Natural killer cell (primary cell): ENCODE results near the gene LCE4A. TPM values are rescaled to one million over a fixed set of nuclear protein-coding genes. Genes with fewer than 3 reads are reported as not detected.
"Not testable (repeated sequence)": the region's sequence is repeated elsewhere in the genome, so short reads cannot be mapped to it uniquely, and the experiment has no call there.

Source experiments
- ATAC-seq, 3 donors: fragments of 150-1000 bp in 2 of 3; fragments of 200-7000 bp in 1 of 3; cut with Tn5 transposase; 1 replicate in 1 of 3; 2 replicates in 2 of 3; pipeline ENCODE4 v1.10.0; 2021; ENCODE audit warnings: mild to moderate bottlenecking in 2 of 3, moderate library complexity in 2 of 3
- DNase-seq, 2 donors: peaks; one replicate each; pipeline versions ENCODE4 v3.0.0 to v3.0.0-alpha.2; 2013 to 2021; ENCODE audit warnings: mixed read lengths in 1 of 2
- H3K27ac ChIP-seq: one replicate; pipeline ENCODE4 v1.5.1; 2013; ENCODE audit warnings: mild to moderate bottlenecking, low read length
- H3K27me3 ChIP-seq: one replicate; pipeline ENCODE4 v1.6.1; 2013; ENCODE audit warnings: low read length; ENCODE audit not compliant: control insufficient read depth, insufficient read depth
- H3K36me3 ChIP-seq: one replicate; pipeline ENCODE4 v1.6.1; 2013; ENCODE audit warnings: low read length; ENCODE audit not compliant: control insufficient read depth, insufficient read depth
- H3K4me1 ChIP-seq: one replicate; pipeline ENCODE4 v1.6.1; 2013; ENCODE audit warnings: low read length; ENCODE audit not compliant: control insufficient read depth, insufficient read depth
- H3K4me3 ChIP-seq: one replicate; pipeline ENCODE4 v1.5.1; 2013; ENCODE audit warnings: low read length
- H3K9me3 ChIP-seq: one replicate; pipeline ENCODE4 v1.6.1; 2013; ENCODE audit warnings: low read length; ENCODE audit not compliant: control insufficient read depth, insufficient read depth
- H3K27ac Mint-ChIP-seq, 2 donors: one replicate each; pipeline ENCODE4 v1.8.0; 2022; ENCODE audit warnings: mild to moderate bottlenecking in 2 of 2, mixed read lengths in 2 of 2, moderate library complexity in 1 of 2
- H3K27me3 Mint-ChIP-seq, 2 donors: one replicate each; pipeline ENCODE4 v1.8.0; 2022; ENCODE audit warnings: low read depth in 2 of 2, mixed read lengths in 2 of 2
- H3K36me3 Mint-ChIP-seq: one replicate; pipeline ENCODE4 v1.8.0; 2022; ENCODE audit warnings: mixed read lengths
- H3K4me1 Mint-ChIP-seq, 2 donors: one replicate each; pipeline ENCODE4 v1.8.0; 2022; ENCODE audit warnings: mixed read lengths in 2 of 2
- H3K4me3 Mint-ChIP-seq: one replicate; pipeline ENCODE4 v1.8.0; 2022; ENCODE audit warnings: mild to moderate bottlenecking, moderate library complexity, mixed read lengths
- H3K9me3 Mint-ChIP-seq, 2 donors: one replicate each; pipeline ENCODE4 v1.8.0; 2022; ENCODE audit warnings: mixed read lengths in 2 of 2
- WGBS: methylation state at CpG from one replicate; pipeline ENCODE4 v1.1.7; 2013; ENCODE audit warnings: missing lambda C conversion rate; ENCODE audit not compliant: insufficient coverage; 5-methylcytosine and 5-hydroxymethylcytosine counted together
- intact Hi-C: fragments of 100-400 bp; cut with micrococcal nuclease; formaldehyde crosslinking; loops from one replicate; pipeline ENCODE4 v1.14.2; 2022
- total RNA-seq, 4 donors: library from RNA; stranded (reverse); fragments of 120-200 nt in 1 of 4; gene quantifications; one replicate each; pipeline versions ENCODE4 v1.2.3 to v1.2.4, GENCODE V29; 2013 to 2022
- TF ChIP-seq, protein P1 (sequence below): fragments of 200-600 bp; IDR thresholded peaks from one replicate; pipeline ENCODE4 v1.8.0; 2022; ENCODE audit warnings: antibody characterized with exemption

LCE4A gene, protein sequence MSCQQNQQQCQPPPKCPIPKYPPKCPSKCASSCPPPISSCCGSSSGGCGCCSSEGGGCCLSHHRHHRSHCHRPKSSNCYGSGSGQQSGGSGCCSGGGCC
- not detected for total RNA-seq
- total RNA-seq (2013), result not detected

DNA sequence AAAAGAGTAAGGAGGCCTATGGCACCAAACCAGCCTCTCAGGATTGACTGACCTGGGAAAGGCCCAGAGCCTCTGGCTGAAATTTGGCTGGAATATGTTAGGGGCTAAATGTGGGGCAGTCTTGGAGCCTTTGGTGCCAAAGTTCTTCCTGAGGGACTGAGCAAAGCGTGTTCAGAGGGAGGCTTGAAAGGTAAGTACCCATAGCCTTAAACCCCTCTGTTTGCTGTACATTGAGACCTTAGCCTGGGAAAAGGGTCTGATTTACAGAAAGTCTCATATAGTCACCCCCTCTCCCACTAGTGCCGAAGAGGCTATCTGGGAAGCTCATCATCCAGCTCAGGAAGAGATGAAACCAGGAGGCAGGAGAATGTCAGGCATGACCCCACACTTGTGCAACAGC, at the start of gene LCE4A:
Gene LCE4A (plus strand): TSS at position 301 of the 400 bp plus-strand sequence. CDS start 916 bp downstream, outside the sequence.
- H3K27me3 Mint-ChIP-seq, result peaks cover 15 to 54% of the 10 kb centered on the region in 2 donors
- 84% methylated on average over 2 of the region's 2 CpGs for whole genome bisulfite sequencing

DNA sequence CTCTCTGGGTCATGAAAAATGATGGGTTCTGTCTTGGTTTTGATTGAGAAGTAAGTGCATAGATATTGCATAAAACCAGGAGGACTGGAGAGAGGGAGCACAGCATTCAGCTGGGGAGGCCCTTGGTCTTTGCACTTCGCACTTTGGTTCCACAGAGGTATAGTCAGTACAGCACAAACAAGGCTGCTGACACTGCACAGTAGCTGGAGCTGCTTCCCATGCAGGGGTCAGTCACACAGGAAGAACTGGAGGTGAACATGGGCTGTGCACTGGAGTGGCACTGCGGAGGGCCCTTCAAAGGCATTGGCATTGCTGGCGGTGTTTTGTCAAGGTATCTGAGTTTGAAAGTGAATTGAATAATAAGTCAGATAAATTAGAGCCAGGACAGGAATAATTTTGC, 49.3 kb upstream of the LCE4A start:
- TF ChIP-seq, protein P1, sequence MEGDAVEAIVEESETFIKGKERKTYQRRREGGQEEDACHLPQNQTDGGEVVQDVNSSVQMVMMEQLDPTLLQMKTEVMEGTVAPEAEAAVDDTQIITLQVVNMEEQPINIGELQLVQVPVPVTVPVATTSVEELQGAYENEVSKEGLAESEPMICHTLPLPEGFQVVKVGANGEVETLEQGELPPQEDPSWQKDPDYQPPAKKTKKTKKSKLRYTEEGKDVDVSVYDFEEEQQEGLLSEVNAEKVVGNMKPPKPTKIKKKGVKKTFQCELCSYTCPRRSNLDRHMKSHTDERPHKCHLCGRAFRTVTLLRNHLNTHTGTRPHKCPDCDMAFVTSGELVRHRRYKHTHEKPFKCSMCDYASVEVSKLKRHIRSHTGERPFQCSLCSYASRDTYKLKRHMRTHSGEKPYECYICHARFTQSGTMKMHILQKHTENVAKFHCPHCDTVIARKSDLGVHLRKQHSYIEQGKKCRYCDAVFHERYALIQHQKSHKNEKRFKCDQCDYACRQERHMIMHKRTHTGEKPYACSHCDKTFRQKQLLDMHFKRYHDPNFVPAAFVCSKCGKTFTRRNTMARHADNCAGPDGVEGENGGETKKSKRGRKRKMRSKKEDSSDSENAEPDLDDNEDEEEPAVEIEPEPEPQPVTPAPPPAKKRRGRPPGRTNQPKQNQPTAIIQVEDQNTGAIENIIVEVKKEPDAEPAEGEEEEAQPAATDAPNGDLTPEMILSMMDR, result no peak
- H3K36me3 Mint-ChIP-seq, result no peaks in the 10 kb centered on the region
- Histone ChIP-seq H3K9me3 (no peaks in the 10 kb centered on the region), H3K4me1 (no peaks in the 10 kb centered on the region), H3K27ac (no peak overlapping the region), H3K27me3 (no peaks in the 10 kb centered on the region), H3K36me3 (no peaks in the 10 kb centered on the region), H3K4me3 (no peak overlapping the region)
- no peak for DNase-seq
- peaks cover 10 to 37% of the 10 kb centered on the region in 2 donors for H3K27me3 Mint-ChIP-seq
- 90% methylated on average over 3 of the region's 3 CpGs for WGBS
- no peak for ATAC-seq
- H3K9me3 Mint-ChIP-seq, result no peaks in the 10 kb centered on the region
- intact Hi-C loops, result no loop called here
- H3K4me1 Mint-ChIP-seq, result peaks cover 4 to 5% of the 10 kb centered on the region in 2 donors
- H3K27ac Mint-ChIP-seq, result no peak overlapping the region
- H3K4me3 Mint-ChIP-seq, result no peak overlapping the region

More for the DNA sequence above, at the start of gene LCE4A:
- DNase-seq, result no peak
- no peaks in the 10 kb centered on the region for H3K4me1 Mint-ChIP-seq
- H3K27ac Mint-ChIP-seq, result no peak within 1 kb of the TSS
- Histone ChIP-seq H3K36me3 (no peaks in the 10 kb centered on the region), H3K27me3 (no peaks in the 10 kb centered on the region), H3K4me3 (no peak within 1 kb of the TSS), H3K9me3 (peaks cover 3% of the 10 kb centered on the region), H3K27ac (no peak within 1 kb of the TSS), H3K4me1 (no peaks in the 10 kb centered on the region)
- TF ChIP-seq, protein P1, result no peak
- intact Hi-C loops, result no loop called here
- no peak for ATAC-seq
- no peak within 1 kb of the TSS for H3K4me3 Mint-ChIP-seq
- peaks cover 0 to 2% of the 10 kb centered on the region in 2 donors for H3K9me3 Mint-ChIP-seq
- peaks cover 6% of the 10 kb centered on the region for H3K36me3 Mint-ChIP-seq

DNA sequence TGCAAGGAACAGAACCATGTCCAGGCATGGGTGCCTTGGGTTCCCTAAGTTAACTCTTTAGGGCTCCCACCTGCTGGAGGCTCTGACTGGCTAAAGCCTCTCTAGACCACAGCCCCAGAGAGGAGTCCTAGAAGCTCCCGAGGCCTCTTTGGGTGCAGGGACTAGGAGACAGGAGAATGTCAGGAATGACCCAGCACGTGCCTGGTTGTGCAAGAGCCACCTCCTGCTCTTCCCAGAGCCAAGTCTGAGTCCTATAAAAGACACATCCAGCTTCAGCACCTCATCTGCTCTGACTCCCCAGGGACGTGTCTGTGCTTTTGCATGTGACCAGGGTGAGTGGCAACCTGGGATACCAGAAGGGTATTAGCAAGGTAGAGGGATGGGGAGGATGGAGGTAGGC, 44.9 kb upstream of the LCE4A start, which contains the start of gene LCE2D:
Gene LCE2D (plus strand): TSS at position 283 of the 400 bp plus-strand sequence. CDS start 726 bp downstream, outside the sequence.
- intact Hi-C loops, result no loop called here
- Mint-ChIP-seq H3K9me3 (no peaks in the 10 kb centered on the region), H3K27me3 (peaks cover 20 to 42% of the 10 kb centered on the region in 2 donors), H3K4me3 (no peak within 1 kb of the TSS), H3K36me3 (no peaks in the 10 kb centered on the region), H3K27ac (no peak within 1 kb of the TSS), H3K4me1 (no peaks in the 10 kb centered on the region)
- Histone ChIP-seq H3K9me3 (no peaks in the 10 kb centered on the region), H3K4me3 (no peak within 1 kb of the TSS), H3K27me3 (no peaks in the 10 kb centered on the region), H3K4me1 (no peaks in the 10 kb centered on the region), H3K36me3 (no peaks in the 10 kb centered on the region), H3K27ac (no peak within 1 kb of the TSS)
- whole genome bisulfite sequencing, result 64% methylated on average over 3 of the region's 3 CpGs
- DNase-seq, result no peak
- TF ChIP-seq, protein P1, result no peak
- ATAC-seq, result no peak

DNA sequence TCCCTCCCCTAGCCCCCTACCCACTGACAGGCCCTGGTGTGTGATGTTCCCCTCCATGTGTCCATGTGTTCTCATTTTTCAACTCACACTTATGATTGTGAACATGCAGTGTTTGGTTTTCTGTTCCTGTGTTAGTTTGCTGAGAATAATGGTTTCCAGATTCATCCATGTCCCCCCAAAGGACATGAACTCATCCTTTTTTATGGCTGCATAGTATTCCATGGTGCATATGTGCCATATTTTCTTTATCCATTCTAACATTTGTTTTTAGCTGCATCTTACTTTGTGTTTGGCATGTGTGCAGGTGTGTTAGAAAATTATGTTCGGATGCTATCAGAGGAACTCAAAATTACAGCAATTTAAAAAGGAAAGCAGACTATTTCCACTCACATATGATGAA, 41.8 kb upstream of the LCE4A start:
- DNase-seq, ATAC-seq, H3K27ac Mint-ChIP-seq, H3K27me3 ChIP-seq, H3K9me3 Mint-ChIP-seq, H3K9me3 ChIP-seq, H3K4me1 ChIP-seq, H3K36me3 ChIP-seq, H3K4me1 Mint-ChIP-seq, H3K36me3 Mint-ChIP-seq, H3K27ac ChIP-seq, H3K4me3 Mint-ChIP-seq, intact Hi-C loops, H3K4me3 ChIP-seq: not testable (repeated sequence)
- peaks cover 20 to 47% of the 10 kb centered on the region in 2 donors for H3K27me3 Mint-ChIP-seq
- 100% methylated on average over 1 of the region's 1 CpG for WGBS
